Mucosa of rectum (tissue), 2 donors: ENCODE data around the gene RNF2.
"Not testable (repeated sequence)": the region's sequence is repeated elsewhere in the genome, so short reads cannot be mapped to it uniquely, and the experiment has no call there.

Source experiments
- H3K27ac ChIP-seq, 2 donors: one replicate each; pipeline ENCODE4 v1.7.0; 2013; ENCODE audit warnings: inconsistent platforms in 2 of 2, low read depth in 2 of 2, low read length in 2 of 2
- H3K27me3 ChIP-seq, 2 donors: one replicate each; pipeline ENCODE4 v1.7.0; 2013; ENCODE audit warnings: low read length in 2 of 2; ENCODE audit not compliant: control insufficient read depth in 2 of 2, insufficient read depth in 2 of 2
- H3K36me3 ChIP-seq, 2 donors: one replicate each; pipeline ENCODE4 v1.7.0; 2013; ENCODE audit warnings: low read length in 2 of 2; ENCODE audit not compliant: control insufficient read depth in 2 of 2, insufficient read depth in 2 of 2
- H3K4me1 ChIP-seq, 2 donors: one replicate each; pipeline ENCODE4 v1.7.0; 2013; ENCODE audit warnings: low read length in 2 of 2, mild to moderate bottlenecking in 1 of 2; ENCODE audit not compliant: control insufficient read depth in 2 of 2, insufficient read depth in 2 of 2
- H3K4me3 ChIP-seq, 2 donors: one replicate each; pipeline ENCODE4 v1.7.0; 2013; ENCODE audit warnings: low read length in 2 of 2
- H3K9ac ChIP-seq, 2 donors: one replicate each; pipeline ENCODE4 v1.7.0; 2013; ENCODE audit warnings: low read length in 2 of 2, low read depth in 1 of 2, mild to moderate bottlenecking in 1 of 2
- H3K9me3 ChIP-seq, 2 donors: one replicate each; pipeline ENCODE4 v1.7.0; 2013; ENCODE audit warnings: low read length in 2 of 2; ENCODE audit not compliant: control insufficient read depth in 2 of 2
- donor health status: healthy.
- donor health status: Normal muscosa, but diverticular disease.

Gene RNF2

DNA sequence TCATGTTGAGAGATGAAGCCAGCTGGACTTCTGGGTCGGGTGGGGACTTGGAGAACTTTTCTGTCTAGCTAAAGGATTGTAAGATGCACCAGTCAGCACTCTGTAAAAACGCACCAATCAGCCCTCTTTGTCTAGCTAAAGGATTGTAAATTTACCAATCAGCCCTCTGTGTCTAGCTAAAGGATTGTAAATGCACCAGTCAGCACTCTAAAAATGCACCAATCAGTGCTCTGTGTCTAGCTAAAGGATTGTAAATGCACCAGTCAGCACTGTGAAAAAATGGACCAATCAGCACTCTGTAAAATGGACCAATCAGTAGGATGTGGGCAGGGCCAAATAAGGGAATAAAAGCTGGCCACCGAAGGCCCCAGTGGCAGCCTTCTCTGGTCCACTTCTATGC lies 19.6 kb downstream of the RNF2 start:
- H3K36me3 ChIP-seq, H3K4me3 ChIP-seq, H3K9ac ChIP-seq, H3K4me1 ChIP-seq, H3K27ac ChIP-seq, H3K9me3 ChIP-seq, H3K27me3 ChIP-seq: not testable (repeated sequence)

DNA sequence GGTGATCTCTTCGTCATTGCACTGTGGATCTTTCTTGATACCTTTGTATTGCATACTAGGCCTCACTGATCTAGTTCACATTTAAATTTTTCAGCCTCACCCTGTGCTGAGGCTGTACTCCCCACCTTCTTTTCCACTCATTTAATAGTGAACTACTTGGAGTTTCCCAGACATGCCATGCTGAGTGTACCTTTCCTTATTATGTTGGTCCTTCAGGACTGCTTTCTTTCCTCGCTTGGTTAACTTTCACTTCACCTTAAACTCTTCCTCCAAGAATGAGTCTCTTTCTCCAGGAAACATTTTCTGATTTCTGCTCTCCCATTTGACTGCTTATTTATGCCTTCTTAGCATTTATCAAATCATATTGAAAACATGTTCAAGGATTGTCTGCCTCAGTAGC lies 20.8 kb downstream of the RNF2 start:
- no peak overlapping the region for H3K9ac ChIP-seq
- H3K27ac ChIP-seq, result no peak overlapping the region
- H3K4me3 ChIP-seq, result no peak overlapping the region
- H3K27me3 ChIP-seq, result no peaks in the 10 kb centered on the region
- H3K36me3 ChIP-seq, result no peaks in the 10 kb centered on the region
- peaks cover 0 to 4% of the 10 kb centered on the region in 2 donors for H3K4me1 ChIP-seq
- H3K9me3 ChIP-seq, result no peaks in the 10 kb centered on the region

DNA sequence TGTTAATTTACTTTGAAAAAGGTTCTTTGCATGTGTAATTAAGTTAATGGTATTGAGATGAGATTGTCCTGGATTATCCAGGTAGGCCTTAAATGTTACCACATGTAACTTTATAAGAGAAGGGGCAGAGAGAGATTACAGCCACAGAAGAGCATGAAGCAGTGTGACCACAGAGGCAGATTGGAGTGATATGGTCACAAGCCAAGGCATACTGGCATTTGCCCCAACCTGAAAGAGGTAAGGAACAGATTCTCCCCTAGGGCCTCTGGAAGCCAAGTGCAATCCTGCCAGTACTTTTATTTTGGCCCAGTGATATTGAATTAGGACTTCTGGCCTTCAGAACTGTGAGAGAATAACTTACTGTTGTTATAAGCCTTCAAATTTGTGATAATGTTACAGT lies 23.0 kb downstream of the RNF2 start:
- H3K9ac ChIP-seq, result no peak overlapping the region
- no peaks in the 10 kb centered on the region for H3K36me3 ChIP-seq
- H3K4me3 ChIP-seq, result no peak overlapping the region
- no peak overlapping the region for H3K27ac ChIP-seq
- no peaks in the 10 kb centered on the region for H3K4me1 ChIP-seq
- no peaks in the 10 kb centered on the region for H3K27me3 ChIP-seq
- no peaks in the 10 kb centered on the region for H3K9me3 ChIP-seq

DNA sequence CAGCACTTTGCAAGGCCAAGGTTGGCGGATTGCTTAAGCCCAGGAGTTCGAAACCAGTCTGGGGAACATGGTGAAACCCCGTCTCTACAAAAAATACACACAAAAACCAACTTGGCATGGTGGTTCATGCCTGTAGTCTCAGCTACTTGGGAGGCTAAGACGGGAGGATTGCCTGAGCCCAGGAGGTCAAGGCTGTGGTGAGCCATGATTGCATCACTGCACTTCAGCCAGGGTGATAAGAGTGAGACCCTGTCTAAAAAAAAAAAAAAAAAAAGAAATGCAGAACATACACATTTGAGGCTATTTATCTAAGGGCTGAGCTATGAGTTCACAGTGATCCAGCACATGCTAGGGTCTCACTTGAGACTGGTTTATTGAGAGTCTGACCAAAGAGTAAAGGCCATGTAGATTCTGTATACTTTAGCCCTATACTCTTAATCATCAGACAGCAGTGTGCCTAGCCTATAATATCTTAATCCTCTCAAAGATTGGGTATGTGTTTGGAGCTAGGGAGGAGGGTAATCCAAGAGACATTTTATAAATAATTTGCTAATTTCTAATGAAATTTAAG lies 23.9 kb downstream of the RNF2 start:
- Histone ChIP-seq H3K27me3 (no peaks in the 10 kb centered on the region), H3K36me3 (no peaks in the 10 kb centered on the region), H3K9me3 (no peaks in the 10 kb centered on the region), H3K27ac (no peak overlapping the region), H3K4me1 (no peaks in the 10 kb centered on the region), H3K4me3 (no peak overlapping the region), H3K9ac (no peak overlapping the region)

DNA sequence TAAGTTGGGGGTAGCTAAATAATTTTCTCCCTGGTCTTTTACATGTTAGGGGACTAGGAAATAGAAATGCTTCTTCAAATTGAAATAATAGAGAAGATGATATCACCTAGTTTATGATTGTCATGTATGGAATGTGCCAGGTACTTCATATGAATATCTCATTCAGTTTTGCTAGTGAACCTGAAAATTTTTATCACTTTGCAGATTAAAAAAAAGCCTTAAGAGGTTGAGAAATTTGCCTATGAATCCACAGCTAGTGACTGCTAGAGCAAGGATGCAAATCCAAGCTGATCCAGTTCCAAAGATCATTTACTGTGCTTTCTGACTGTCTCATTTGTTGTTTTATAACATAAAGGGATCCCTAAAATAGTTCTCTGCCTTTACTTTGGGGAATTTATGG lies 24.7 kb downstream of the RNF2 start:
- H3K4me1 ChIP-seq, result no peaks in the 10 kb centered on the region
- no peaks in the 10 kb centered on the region for H3K27me3 ChIP-seq
- H3K27ac ChIP-seq, result no peak overlapping the region
- H3K4me3 ChIP-seq, result no peak overlapping the region
- no peak overlapping the region for H3K9ac ChIP-seq
- no peaks in the 10 kb centered on the region for H3K9me3 ChIP-seq
- no peaks in the 10 kb centered on the region for H3K36me3 ChIP-seq

DNA sequence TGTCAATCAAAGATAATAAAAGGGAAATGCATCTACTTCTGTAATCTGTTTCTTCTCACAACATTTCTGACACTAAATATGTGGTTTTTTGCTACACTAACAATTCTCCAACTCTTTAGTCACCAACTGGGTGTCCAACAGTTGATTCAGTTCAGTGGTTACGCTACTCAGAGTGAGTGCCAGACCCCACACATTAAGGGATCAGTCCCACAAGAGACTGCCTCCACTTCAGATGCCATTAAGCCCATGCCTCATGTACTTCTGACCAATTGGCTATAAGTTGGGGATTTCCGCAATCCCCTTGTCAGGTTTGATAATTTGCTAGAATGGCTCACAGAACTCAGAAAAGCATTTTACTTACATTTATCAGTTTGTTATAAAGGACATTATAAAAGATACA lies 28.4 kb downstream of the RNF2 start:
- no peak overlapping the region for H3K9ac ChIP-seq
- H3K4me3 ChIP-seq, result no peak overlapping the region
- H3K4me1 ChIP-seq, result no peaks in the 10 kb centered on the region
- no peak overlapping the region for H3K27ac ChIP-seq
- H3K27me3 ChIP-seq, result no peaks in the 10 kb centered on the region
- no peaks in the 10 kb centered on the region for H3K36me3 ChIP-seq
- H3K9me3 ChIP-seq, result no peaks in the 10 kb centered on the region

DNA sequence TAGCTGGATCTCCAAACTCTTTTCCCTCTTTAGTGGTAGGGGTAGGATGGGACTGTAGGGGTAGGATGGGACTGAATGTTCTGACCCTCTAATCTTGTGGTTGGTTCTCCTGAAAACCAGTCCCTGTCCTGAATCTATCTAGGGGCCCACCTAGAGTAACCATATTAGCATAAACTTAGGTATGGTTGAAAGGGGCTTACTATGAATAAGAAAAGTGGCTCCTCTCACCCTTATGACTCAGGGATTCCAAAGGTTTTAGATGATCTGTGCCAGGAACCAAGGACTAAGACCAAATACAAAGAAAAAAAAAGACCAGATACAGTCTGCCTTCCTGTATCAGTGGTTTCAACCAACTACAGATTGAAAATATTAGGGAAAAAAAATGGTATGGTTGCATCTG lies 28.9 kb downstream of the RNF2 start:
- no peaks in the 10 kb centered on the region for H3K9me3 ChIP-seq

DNA sequence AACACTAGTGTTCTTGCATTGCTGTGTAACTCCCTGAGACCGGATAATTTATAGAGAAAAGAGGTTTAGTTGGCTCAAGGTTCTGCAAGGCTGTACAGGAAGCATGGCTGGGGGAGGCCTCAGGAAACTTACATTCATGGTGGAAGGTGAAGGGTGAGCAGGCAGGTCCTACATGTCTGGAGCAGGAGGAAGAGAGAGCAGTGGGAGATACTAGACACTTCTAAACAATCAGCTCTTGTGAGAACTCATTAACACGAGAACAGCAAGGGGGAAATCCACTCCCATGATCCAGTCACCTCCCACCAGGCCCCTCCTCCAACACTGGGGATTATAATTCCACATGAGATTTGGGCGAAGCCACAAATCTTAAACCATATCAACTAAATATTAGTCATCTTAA lies 30.1 kb downstream of the RNF2 start:
- H3K27me3 ChIP-seq, result no peaks in the 10 kb centered on the region
- no peak overlapping the region for H3K27ac ChIP-seq
- no peak overlapping the region for H3K4me3 ChIP-seq
- H3K9ac ChIP-seq, result no peak overlapping the region
- no peaks in the 10 kb centered on the region for H3K36me3 ChIP-seq
- H3K9me3 ChIP-seq, result no peaks in the 10 kb centered on the region
- H3K4me1 ChIP-seq, result no peaks in the 10 kb centered on the region

More for the DNA sequence above, 28.9 kb downstream of the RNF2 start:
- Histone ChIP-seq H3K9ac (no peak overlapping the region), H3K4me3 (no peak overlapping the region), H3K4me1 (no peaks in the 10 kb centered on the region), H3K36me3 (no peaks in the 10 kb centered on the region), H3K27ac (no peak overlapping the region), H3K27me3 (no peaks in the 10 kb centered on the region)

DNA sequence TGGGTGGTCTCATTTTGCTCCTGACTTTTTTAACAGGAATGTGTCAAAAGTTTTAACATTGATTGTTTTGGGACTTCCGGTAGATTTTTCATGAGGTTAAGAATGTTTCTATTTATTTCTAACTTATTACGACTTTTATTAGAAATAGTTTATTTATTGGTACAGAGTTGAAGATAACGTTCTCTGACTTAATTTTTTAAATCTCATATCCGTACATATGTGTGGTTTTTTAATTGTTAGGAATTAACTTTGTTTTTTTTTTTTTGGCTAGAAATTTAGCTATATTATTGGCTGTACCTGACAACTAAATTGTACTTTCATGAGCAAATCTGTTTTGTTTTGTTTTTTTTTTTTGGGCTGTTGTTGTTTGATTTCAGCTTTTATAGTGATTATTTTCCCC lies 32.0 kb downstream of the RNF2 start:
- H3K36me3 ChIP-seq, result no peaks in the 10 kb centered on the region
- H3K9me3 ChIP-seq, result no peaks in the 10 kb centered on the region
- no peaks in the 10 kb centered on the region for H3K4me1 ChIP-seq
- no peak overlapping the region for H3K27ac ChIP-seq
- H3K9ac ChIP-seq, result no peak overlapping the region
- H3K4me3 ChIP-seq, result no peak overlapping the region
- no peaks in the 10 kb centered on the region for H3K27me3 ChIP-seq

DNA sequence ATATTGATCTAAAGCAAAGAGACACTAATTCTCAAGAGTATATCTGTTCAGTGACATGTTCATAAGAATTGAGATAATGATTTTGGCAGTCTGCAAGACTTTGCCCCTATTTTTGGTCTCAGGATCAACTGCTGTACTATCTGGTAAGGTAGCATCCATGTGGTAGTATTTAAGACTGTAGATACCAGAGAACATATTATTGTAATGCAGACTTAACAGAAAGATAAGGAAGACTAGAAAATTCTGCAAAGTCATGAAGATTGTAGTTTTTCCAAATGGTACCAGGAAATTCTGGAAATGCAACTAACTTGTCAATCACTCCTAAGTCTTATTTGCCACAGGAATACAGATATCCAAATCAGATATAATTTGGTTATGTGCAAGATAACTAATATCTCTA lies 35.1 kb downstream of the RNF2 start:
- Histone ChIP-seq H3K4me3 (no peak overlapping the region), H3K9me3 (no peaks in the 10 kb centered on the region), H3K4me1 (no peaks in the 10 kb centered on the region), H3K27me3 (no peaks in the 10 kb centered on the region), H3K36me3 (no peaks in the 10 kb centered on the region), H3K9ac (no peak overlapping the region), H3K27ac (no peak overlapping the region)

DNA sequence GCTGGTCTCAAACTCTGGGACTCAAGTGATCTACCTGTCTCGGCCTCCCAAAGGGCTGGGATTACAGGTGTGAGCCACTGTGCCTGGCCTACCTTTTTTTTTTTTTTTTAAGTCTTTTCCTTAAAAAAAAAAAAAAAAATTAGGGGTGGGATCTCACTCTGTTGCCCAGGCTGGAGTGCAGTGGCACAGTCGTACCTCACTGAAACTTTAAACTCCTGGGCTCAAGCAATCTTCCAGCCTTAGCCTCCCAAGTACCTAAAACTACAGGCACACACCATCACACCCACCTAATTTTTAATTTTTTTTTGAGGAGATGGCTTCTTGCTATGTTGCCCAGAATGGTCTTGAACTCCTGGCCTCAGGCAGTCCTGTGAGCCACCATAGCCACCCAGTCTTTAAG lies 38.5 kb downstream of the RNF2 start:
- H3K9ac ChIP-seq, result no peak overlapping the region
- peaks cover 0 to 3% of the 10 kb centered on the region in 2 donors for H3K36me3 ChIP-seq
- H3K27me3 ChIP-seq, result no peaks in the 10 kb centered on the region
- no peaks in the 10 kb centered on the region for H3K9me3 ChIP-seq
- no peak overlapping the region for H3K4me3 ChIP-seq
- H3K4me1 ChIP-seq, result no peaks in the 10 kb centered on the region
- no peak overlapping the region for H3K27ac ChIP-seq
